ENCODE measurements around the gene TMEM81.

Gene TMEM81

GRCh38 chr1:205044741-205045140 is 39.5 kb downstream of the TMEM81 start:
- no peak overlapping the region for H2AK5ac ChIP-seq (ENCODE audit: low read length)
- H3K36me3 ChIP-seq (ENCODE audit: control insufficient read depth, insufficient read depth, low read length), result no peaks in the 10 kb centered on the region
- no peaks in the 10 kb centered on the region for H3K79me1 ChIP-seq (ENCODE audit: low read length)
- H3K4me2 ChIP-seq (ENCODE audit: low read length), result no peak overlapping the region
- H3K4ac ChIP-seq (ENCODE audit: low read depth, low read length), result no peak overlapping the region
- no peaks in the 10 kb centered on the region for H3K79me2 ChIP-seq (ENCODE audit: control insufficient read depth, insufficient read depth, low read length)
- no peak overlapping the region for H2BK15ac ChIP-seq (replicated peaks; ENCODE audit: low read depth)
- H4K5ac ChIP-seq (ENCODE audit: low read length), result no peak overlapping the region
- no CpG with 5 or more reads among the region's 5 CpGs for WGBS (ENCODE audit: extremely low coverage, insufficient coverage, low lambda C conversion rate)
- no peak overlapping the region for H3K18ac ChIP-seq (ENCODE audit: low read length)
- no peak overlapping the region for H3K56ac ChIP-seq (ENCODE audit: low read length)
- H3K9ac ChIP-seq (ENCODE audit: low read length), result no peak overlapping the region
- no peak overlapping the region for H2BK120ac ChIP-seq (ENCODE audit: low read depth, low read length)
- peak; percentile 32 for DNase-seq
- H3K27me3 ChIP-seq (ENCODE audit: insufficient read depth, low read length, poor library complexity), result peaks cover 10% of the 10 kb centered on the region
- H3K23ac ChIP-seq (ENCODE audit: low read length), result no peak overlapping the region
- no peak overlapping the region for H3K27ac ChIP-seq (ENCODE audit: low read depth, low read length)
- H2BK5ac ChIP-seq (ENCODE audit: low read length), result no peak overlapping the region
- no peak overlapping the region for H3K4me3 ChIP-seq (ENCODE audit: low read length)
- no peaks in the 10 kb centered on the region for H3K4me1 ChIP-seq (ENCODE audit: control insufficient read depth, low read depth, low read length)
- H4K8ac ChIP-seq (ENCODE audit: low read depth, low read length), result no peak overlapping the region

- H3K36me3 ChIP-seq (ENCODE audit: control insufficient read depth, insufficient read depth, low read length), result no peaks in the 10 kb centered on the region
- H4K5ac ChIP-seq (ENCODE audit: low read length), result no peak overlapping the region
- H3K4me1 ChIP-seq (ENCODE audit: control insufficient read depth, low read depth, low read length), result no peaks in the 10 kb centered on the region
- no peak overlapping the region for H2AK5ac ChIP-seq (ENCODE audit: low read length)
- H3K27me3 ChIP-seq (ENCODE audit: insufficient read depth, low read length, poor library complexity), result peaks cover 10% of the 10 kb centered on the region
- no peaks in the 10 kb centered on the region for H3K79me1 ChIP-seq (ENCODE audit: low read length)
- H2BK120ac ChIP-seq (ENCODE audit: low read depth, low read length), result no peak overlapping the region
- H2BK15ac ChIP-seq (replicated peaks; ENCODE audit: low read depth), result no peak overlapping the region
- no peak overlapping the region for H3K4me2 ChIP-seq (ENCODE audit: low read length)
- peak; percentile 32 for DNase-seq
- H3K18ac ChIP-seq (ENCODE audit: low read length), result no peak overlapping the region
- no peak overlapping the region for H3K9ac ChIP-seq (ENCODE audit: low read length)
- H3K4ac ChIP-seq (ENCODE audit: low read depth, low read length), result no peak overlapping the region
- no CpG with 5 or more reads among the region's 4 CpGs for WGBS (ENCODE audit: extremely low coverage, insufficient coverage, low lambda C conversion rate)
- H3K4me3 ChIP-seq (ENCODE audit: low read length), result no peak overlapping the region
- H3K79me2 ChIP-seq (ENCODE audit: control insufficient read depth, insufficient read depth, low read length), result no peaks in the 10 kb centered on the region
- no peak overlapping the region for H3K23ac ChIP-seq (ENCODE audit: low read length)
- no peak overlapping the region for H3K56ac ChIP-seq (ENCODE audit: low read length)
- H2BK5ac ChIP-seq (ENCODE audit: low read length), result no peak overlapping the region
- no peak overlapping the region for H4K8ac ChIP-seq (ENCODE audit: low read depth, low read length)
- H3K27ac ChIP-seq (ENCODE audit: low read depth, low read length), result no peak overlapping the region
Measured at GRCh38 chr1:205043866-205044265, 40.4 kb downstream of the TMEM81 start.

- H2BK15ac ChIP-seq (replicated peaks; ENCODE audit: low read depth), result no peak within 1 kb of the TSS
- no peak within 1 kb of the TSS for H2BK5ac ChIP-seq (ENCODE audit: low read length)
- no peak within 1 kb of the TSS for H3K4me2 ChIP-seq (ENCODE audit: low read length)
- H3K56ac ChIP-seq (ENCODE audit: low read length), result no peak within 1 kb of the TSS
- no CpG with 5 or more reads among the region's 53 CpGs for WGBS (ENCODE audit: extremely low coverage, insufficient coverage, low lambda C conversion rate)
- no peak within 1 kb of the TSS for H2AK5ac ChIP-seq (ENCODE audit: low read length)
- no peak within 1 kb of the TSS for H4K5ac ChIP-seq (ENCODE audit: low read length)
- H3K9ac ChIP-seq (ENCODE audit: low read length), result no peak within 1 kb of the TSS
- no peak within 1 kb of the TSS for H4K8ac ChIP-seq (ENCODE audit: low read depth, low read length)
- H3K18ac ChIP-seq (ENCODE audit: low read length), result no peak within 1 kb of the TSS
- peak; percentile 42 for DNase-seq
- no peak within 1 kb of the TSS for H2BK120ac ChIP-seq (ENCODE audit: low read depth, low read length)
- no peaks in the 10 kb centered on the region for H3K79me2 ChIP-seq (ENCODE audit: control insufficient read depth, insufficient read depth, low read length)
- H3K4me3 ChIP-seq (ENCODE audit: low read length), result no peak within 1 kb of the TSS
- no peak within 1 kb of the TSS for H3K27ac ChIP-seq (ENCODE audit: low read depth, low read length)
- H3K4me1 ChIP-seq (ENCODE audit: control insufficient read depth, low read depth, low read length), result no peaks in the 10 kb centered on the region
- no peaks in the 10 kb centered on the region for H3K79me1 ChIP-seq (ENCODE audit: low read length)
- peak within 1 kb of the TSS; percentile 45 for H3K23ac ChIP-seq (ENCODE audit: low read length)
- no peak within 1 kb of the TSS for H3K4ac ChIP-seq (ENCODE audit: low read depth, low read length)
- H3K27me3 ChIP-seq (ENCODE audit: insufficient read depth, low read length, poor library complexity), result peaks cover 10% of the 10 kb centered on the region
- H3K36me3 ChIP-seq (ENCODE audit: control insufficient read depth, insufficient read depth, low read length), result no peaks in the 10 kb centered on the region
Measured at GRCh38 chr1:205042911-205043806, 41.1 kb downstream of the TMEM81 start, which contains the start of gene CNTN2. Gene CNTN2 (plus strand): TSS chr1:205043212. CDS start chr1:205053186, 9,974 bp downstream.

- no peaks in the 10 kb centered on the region for H3K4me1 ChIP-seq (ENCODE audit: control insufficient read depth, low read depth, low read length)
- no peak overlapping the region for H2BK5ac ChIP-seq (ENCODE audit: low read length)
- no peaks in the 10 kb centered on the region for H3K79me1 ChIP-seq (ENCODE audit: low read length)
- no CpG with 5 or more reads among the region's 16 CpGs for WGBS (ENCODE audit: extremely low coverage, insufficient coverage, low lambda C conversion rate)
- no peak overlapping the region for H4K8ac ChIP-seq (ENCODE audit: low read depth, low read length)
- no peak overlapping the region for H2AK5ac ChIP-seq (ENCODE audit: low read length)
- no peak overlapping the region for H2BK15ac ChIP-seq (replicated peaks; ENCODE audit: low read depth)
- H3K4ac ChIP-seq (ENCODE audit: low read depth, low read length), result no peak overlapping the region
- H3K23ac ChIP-seq (ENCODE audit: low read length), result peak overlapping the region; percentile 45
- no peaks in the 10 kb centered on the region for H3K79me2 ChIP-seq (ENCODE audit: control insufficient read depth, insufficient read depth, low read length)
- H3K56ac ChIP-seq (ENCODE audit: low read length), result no peak overlapping the region
- no peak overlapping the region for H3K27ac ChIP-seq (ENCODE audit: low read depth, low read length)
- peaks cover 10% of the 10 kb centered on the region for H3K27me3 ChIP-seq (ENCODE audit: insufficient read depth, low read length, poor library complexity)
- H2BK120ac ChIP-seq (ENCODE audit: low read depth, low read length), result no peak overlapping the region
- no peaks in the 10 kb centered on the region for H3K36me3 ChIP-seq (ENCODE audit: control insufficient read depth, insufficient read depth, low read length)
- no peak overlapping the region for H3K9ac ChIP-seq (ENCODE audit: low read length)
- no peak overlapping the region for H3K18ac ChIP-seq (ENCODE audit: low read length)
- H4K5ac ChIP-seq (ENCODE audit: low read length), result no peak overlapping the region
- H3K4me3 ChIP-seq (ENCODE audit: low read length), result no peak overlapping the region
- no peak for DNase-seq
- no peak overlapping the region for H3K4me2 ChIP-seq (ENCODE audit: low read length)
Measured at GRCh38 chr1:205041998-205042910, 42.0 kb downstream of the TMEM81 start.

GRCh38 chr1:205041001-205041715 is 43.1 kb downstream of the TMEM81 start:
- no peak overlapping the region for H4K8ac ChIP-seq (ENCODE audit: low read depth, low read length)
- H3K27me3 ChIP-seq (ENCODE audit: insufficient read depth, low read length, poor library complexity), result peaks cover 10% of the 10 kb centered on the region
- H3K27ac ChIP-seq (ENCODE audit: low read depth, low read length), result no peak overlapping the region
- H2BK120ac ChIP-seq (ENCODE audit: low read depth, low read length), result no peak overlapping the region
- no peak overlapping the region for H3K56ac ChIP-seq (ENCODE audit: low read length)
- no peaks in the 10 kb centered on the region for H3K79me1 ChIP-seq (ENCODE audit: low read length)
- H3K18ac ChIP-seq (ENCODE audit: low read length), result no peak overlapping the region
- H3K36me3 ChIP-seq (ENCODE audit: control insufficient read depth, insufficient read depth, low read length), result no peaks in the 10 kb centered on the region
- H2BK15ac ChIP-seq (replicated peaks; ENCODE audit: low read depth), result no peak overlapping the region
- H3K4me1 ChIP-seq (ENCODE audit: control insufficient read depth, low read depth, low read length), result no peaks in the 10 kb centered on the region
- no peak overlapping the region for H2BK5ac ChIP-seq (ENCODE audit: low read length)
- H2AK5ac ChIP-seq (ENCODE audit: low read length), result no peak overlapping the region
- H3K4ac ChIP-seq (ENCODE audit: low read depth, low read length), result no peak overlapping the region
- no peak overlapping the region for H4K5ac ChIP-seq (ENCODE audit: low read length)
- DNase-seq, result no peak
- H3K79me2 ChIP-seq (ENCODE audit: control insufficient read depth, insufficient read depth, low read length), result no peaks in the 10 kb centered on the region
- no peak overlapping the region for H3K23ac ChIP-seq (ENCODE audit: low read length)
- WGBS (ENCODE audit: extremely low coverage, insufficient coverage, low lambda C conversion rate), result no CpG with 5 or more reads among the region's 4 CpGs
- H3K4me3 ChIP-seq (ENCODE audit: low read length), result no peak overlapping the region
- no peak overlapping the region for H3K4me2 ChIP-seq (ENCODE audit: low read length)
- no peak overlapping the region for H3K9ac ChIP-seq (ENCODE audit: low read length)
